CD4-positive, CD25-positive, alpha-beta regulatory T cell (primary cell): ENCODE results near the gene ASXL2. TPM values are rescaled to one million over a fixed set of nuclear protein-coding genes. Genes with fewer than 3 reads are reported as not detected.
"Not testable (repeated sequence)": the region's sequence is repeated elsewhere in the genome, so short reads cannot be mapped to it uniquely, and the experiment has no call there.

ENCODE experiments used
- ATAC-seq, 2 donors: fragments of 150-1000 bp; cut with Tn5 transposase; one replicate each; pipeline ENCODE4 v1.10.0; 2021; ENCODE audit warnings: low read depth in 2 of 2, moderate number of reproducible peaks in 2 of 2, moderate library complexity in 1 of 2
- DNase-seq, 3 donors: peaks; one replicate each; pipeline versions ENCODE4 v3.0.0 to v3.0.0-alpha.2; 2012 to 2022; ENCODE audit warnings: mixed read lengths in 1 of 3
- H3K27ac ChIP-seq: one replicate; pipeline ENCODE4 v1.7.0; 2013; ENCODE audit warnings: mild to moderate bottlenecking, low read length; ENCODE audit not compliant: insufficient read depth, poor library complexity, severe bottlenecking
- H3K27me3 ChIP-seq: one replicate; pipeline ENCODE4 v1.7.0; 2013; ENCODE audit warnings: low read length; ENCODE audit not compliant: control insufficient read depth, insufficient read depth
- H3K36me3 ChIP-seq: one replicate; pipeline ENCODE4 v1.7.0; 2013; ENCODE audit warnings: mild to moderate bottlenecking, low read length, moderate library complexity; ENCODE audit not compliant: control insufficient read depth, insufficient read depth
- H3K4me1 ChIP-seq: 2 replicates; pipeline ENCODE4 v1.7.0; 2013; ENCODE audit warnings: mild to moderate bottlenecking, low read length; ENCODE audit not compliant: insufficient read depth, control insufficient read depth, poor library complexity, severe bottlenecking
- H3K4me3 ChIP-seq: one replicate; pipeline ENCODE4 v1.7.0; 2013; ENCODE audit warnings: low read depth, mild to moderate bottlenecking, low read length, moderate library complexity
- H3K9me3 ChIP-seq, 2 experiments: 1 replicate in 1 of 2; 2 replicates in 1 of 2; pipeline ENCODE4 v1.7.0; 2013; ENCODE audit warnings: low read length in 2 of 2, mild to moderate bottlenecking in 1 of 2, moderate library complexity in 1 of 2; ENCODE audit not compliant: control insufficient read depth in 2 of 2
- H3K27ac Mint-ChIP-seq, 3 donors: one replicate each; pipeline ENCODE4 v1.8.0; 2020 to 2022; ENCODE audit warnings: mild to moderate bottlenecking in 3 of 3, mixed read lengths in 3 of 3, moderate library complexity in 2 of 3
- H3K27me3 Mint-ChIP-seq: one replicate; pipeline ENCODE4 v1.8.0; 2022; ENCODE audit warnings: mild to moderate bottlenecking, mixed read lengths
- H3K36me3 Mint-ChIP-seq: one replicate; pipeline ENCODE4 v1.8.0; 2020; ENCODE audit warnings: mixed read lengths
- H3K4me1 Mint-ChIP-seq, 4 donors: one replicate each; pipeline ENCODE4 v1.8.0; 2020 to 2022; ENCODE audit warnings: mixed read lengths in 4 of 4, mild to moderate bottlenecking in 1 of 4
- H3K4me3 Mint-ChIP-seq, 4 donors: one replicate each; pipeline ENCODE4 v1.8.0; 2020 to 2022; ENCODE audit warnings: mild to moderate bottlenecking in 4 of 4, mixed read lengths in 4 of 4, moderate library complexity in 3 of 4
- H3K9me3 Mint-ChIP-seq, 7 donors: one replicate each; pipeline ENCODE4 v1.8.0; 2020 to 2022; ENCODE audit warnings: mixed read lengths in 7 of 7, mild to moderate bottlenecking in 3 of 7, moderate library complexity in 2 of 7
- polyA plus RNA-seq, 4 donors: library from polyadenylated mRNA; unstranded; fragments of 300-500 nt; fragmentation: Illumina TruSeq; gene quantifications; one replicate each; pipeline ENCODE4 v1.2.3, GENCODE V29; 2021
- total RNA-seq: library from RNA; stranded (reverse); gene quantifications from one replicate; pipeline ENCODE4 v1.2.3, GENCODE V29; 2022

ASXL2 gene
- total and polyA plus RNA-seq, 5 donors from 2014 or later: 6.8 to 48.6 (median 8.2) TPM

- peaks cover 3 to 12% (median 7%) of the 10 kb centered on the region in 4 donors for H3K4me1 Mint-ChIP-seq
- no peak for DNase-seq
- Histone ChIP-seq H3K27me3 (no peaks in the 10 kb centered on the region), H3K27ac (no peak overlapping the region), H3K36me3 (no peaks in the 10 kb centered on the region), H3K4me1 (peaks cover 4% of the 10 kb centered on the region), H3K4me3 (no peak overlapping the region), H3K9me3 (no peaks in the 10 kb centered on the region)
- no peaks in the 10 kb centered on the region for H3K9me3 Mint-ChIP-seq
- H3K27me3 Mint-ChIP-seq: peaks cover 33% of the 10 kb centered on the region
- H3K36me3 Mint-ChIP-seq: no peaks in the 10 kb centered on the region
- no peak for ATAC-seq
- no peak overlapping the region for H3K4me3 Mint-ChIP-seq
- no peak overlapping the region for H3K27ac Mint-ChIP-seq
Measured at GRCh38 chr2:25710750-25711149, 167.5 kb downstream of the ASXL2 start.

DNA sequence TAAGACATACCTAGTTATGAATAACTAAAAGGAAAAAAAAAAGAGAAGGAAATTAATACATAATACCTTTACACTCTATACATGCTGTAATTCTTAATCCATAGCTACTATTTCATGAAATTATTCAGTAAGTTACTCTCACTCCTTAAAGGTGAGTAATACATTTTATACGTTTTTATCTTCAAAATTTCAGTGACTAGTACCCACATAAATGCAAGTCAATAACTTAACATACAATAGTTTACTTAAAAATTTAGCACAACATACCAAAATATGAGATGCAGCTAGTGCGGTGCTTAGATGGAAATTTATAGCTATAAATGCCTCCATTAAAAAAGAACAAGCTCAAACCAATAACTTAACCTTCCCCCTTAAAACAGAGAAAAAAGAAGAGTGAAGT, 168.9 kb downstream of the ASXL2 start:
- H3K4me3 ChIP-seq: no peak overlapping the region
- H3K4me1 ChIP-seq: peaks cover 4% of the 10 kb centered on the region
- no peak overlapping the region for H3K4me3 Mint-ChIP-seq
- H3K36me3 ChIP-seq: no peaks in the 10 kb centered on the region
- DNase-seq: no peak
- no peaks in the 10 kb centered on the region for H3K27me3 ChIP-seq
- no peaks in the 10 kb centered on the region for H3K9me3 ChIP-seq
- H3K27me3 Mint-ChIP-seq: peaks cover 27% of the 10 kb centered on the region
- no peaks in the 10 kb centered on the region for H3K9me3 Mint-ChIP-seq
- no peak overlapping the region for H3K27ac Mint-ChIP-seq
- H3K36me3 Mint-ChIP-seq: no peaks in the 10 kb centered on the region
- no peak for ATAC-seq
- H3K27ac ChIP-seq: no peak overlapping the region
- peaks cover 3 to 12% (median 7%) of the 10 kb centered on the region in 4 donors for H3K4me1 Mint-ChIP-seq

DNA sequence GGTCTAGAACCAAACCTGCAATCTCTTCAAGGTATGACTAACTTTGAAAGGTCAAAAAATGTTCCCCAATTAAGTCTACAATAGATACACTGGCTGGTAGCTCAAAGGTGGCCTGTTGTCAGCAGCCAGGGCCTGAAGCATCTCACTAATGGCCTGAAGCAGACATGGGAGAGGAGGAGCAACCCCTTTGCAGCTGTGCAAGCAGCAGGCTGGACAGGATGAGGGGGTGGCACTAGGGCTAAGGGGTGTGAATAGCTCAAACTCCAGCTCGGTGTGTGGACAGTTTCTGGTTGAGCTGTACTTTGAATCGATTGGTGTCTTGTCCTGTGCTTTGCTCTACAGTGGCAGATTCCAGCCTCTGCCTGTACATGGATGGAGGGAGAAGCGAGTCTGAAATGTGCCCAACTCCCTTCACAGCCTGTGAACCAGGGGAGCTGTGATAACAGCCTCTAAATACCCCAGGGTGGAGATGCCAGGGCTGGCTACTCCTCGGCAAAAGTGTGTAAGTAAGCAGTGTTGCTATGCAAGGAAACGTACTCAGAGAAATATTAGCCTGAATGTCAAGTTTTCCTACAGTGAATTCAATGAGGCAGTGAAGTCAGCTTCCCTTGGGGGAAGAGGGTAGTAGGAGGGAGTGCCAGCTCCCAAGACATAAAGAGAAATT, 170.2 kb downstream of the ASXL2 start:
- H3K4me3 Mint-ChIP-seq: no peak overlapping the region
- Histone ChIP-seq H3K4me1 (peaks cover 4% of the 10 kb centered on the region), H3K9me3 (no peaks in the 10 kb centered on the region), H3K36me3 (no peaks in the 10 kb centered on the region), H3K4me3 (no peak overlapping the region), H3K27me3 (no peaks in the 10 kb centered on the region), H3K27ac (no peak overlapping the region)
- no peaks in the 10 kb centered on the region for H3K9me3 Mint-ChIP-seq
- peaks cover 3 to 12% (median 7%) of the 10 kb centered on the region in 4 donors for H3K4me1 Mint-ChIP-seq
- ATAC-seq (no peak), DNase-seq (no peak)
- peak overlapping the region in 1 of 3 donors; percentile 86 for H3K27ac Mint-ChIP-seq
- no peaks in the 10 kb centered on the region for H3K36me3 Mint-ChIP-seq
- peaks cover 26% of the 10 kb centered on the region for H3K27me3 Mint-ChIP-seq

- H3K4me3 ChIP-seq, H3K27ac ChIP-seq, H3K36me3 ChIP-seq, H3K4me1 ChIP-seq, H3K9me3 Mint-ChIP-seq, H3K27me3 ChIP-seq, H3K27ac Mint-ChIP-seq, H3K4me1 Mint-ChIP-seq, ATAC-seq, H3K4me3 Mint-ChIP-seq, H3K9me3 ChIP-seq, DNase-seq, H3K36me3 Mint-ChIP-seq: not testable (repeated sequence)
- H3K27me3 Mint-ChIP-seq: peaks cover 14% of the 10 kb centered on the region
Measured at GRCh38 chr2:25705575-25705974, 172.7 kb downstream of the ASXL2 start.

GRCh38 chr2:25701801-25702200, 176.5 kb downstream of the ASXL2 start:
- H3K4me1 ChIP-seq: no peaks in the 10 kb centered on the region
- H3K4me1 Mint-ChIP-seq: peaks cover 0 to 6% (median 4%) of the 10 kb centered on the region in 4 donors
- H3K4me3 ChIP-seq: no peak overlapping the region
- no peaks in the 10 kb centered on the region for H3K36me3 Mint-ChIP-seq
- H3K4me3 Mint-ChIP-seq: no peak overlapping the region
- no peak overlapping the region for H3K27ac Mint-ChIP-seq
- peaks cover 7% of the 10 kb centered on the region for H3K27me3 Mint-ChIP-seq
- no peak overlapping the region for H3K27ac ChIP-seq
- no peaks in the 10 kb centered on the region for H3K36me3 ChIP-seq
- DNase-seq (no peak), ATAC-seq (no peak)
- H3K9me3 ChIP-seq: no peaks in the 10 kb centered on the region
- H3K27me3 ChIP-seq: no peaks in the 10 kb centered on the region
- no peaks in the 10 kb centered on the region for H3K9me3 Mint-ChIP-seq

GRCh38 chr2:25700221-25700660, 178.0 kb downstream of the ASXL2 start:
- H3K36me3 ChIP-seq: no peaks in the 10 kb centered on the region
- no peaks in the 10 kb centered on the region for H3K4me1 ChIP-seq
- H3K27me3 ChIP-seq: no peaks in the 10 kb centered on the region
- Mint-ChIP-seq H3K9me3 (no peaks in the 10 kb centered on the region), H3K36me3 (no peaks in the 10 kb centered on the region), H3K4me3 (no peak overlapping the region), H3K27ac (peak overlapping the region in 2 of 3 donors; percentile 20 to 52), H3K27me3 (peaks cover 12% of the 10 kb centered on the region), H3K4me1 (peaks cover 0 to 6% (median 4%) of the 10 kb centered on the region in 4 donors)
- no peaks in the 10 kb centered on the region for H3K9me3 ChIP-seq
- no peak overlapping the region for H3K27ac ChIP-seq
- no peak overlapping the region for H3K4me3 ChIP-seq
- peak; percentile 50 to 55 for ATAC-seq
- DNase-seq: peak in 2 of 3 donors; percentile 49 to 62

- ATAC-seq (no peak), DNase-seq (no peak)
- Mint-ChIP-seq H3K4me1 (peaks cover 0 to 6% (median 4%) of the 10 kb centered on the region in 4 donors), H3K4me3 (no peak overlapping the region), H3K27me3 (peaks cover 12% of the 10 kb centered on the region), H3K27ac (peak overlapping the region in 1 of 3 donors; percentile 34), H3K36me3 (no peaks in the 10 kb centered on the region), H3K9me3 (no peaks in the 10 kb centered on the region)
- no peaks in the 10 kb centered on the region for H3K36me3 ChIP-seq
- H3K27ac ChIP-seq: no peak overlapping the region
- no peaks in the 10 kb centered on the region for H3K9me3 ChIP-seq
- H3K4me3 ChIP-seq: no peak overlapping the region
- no peaks in the 10 kb centered on the region for H3K4me1 ChIP-seq
- no peaks in the 10 kb centered on the region for H3K27me3 ChIP-seq
Measured at GRCh38 chr2:25699216-25699615, 179.1 kb downstream of the ASXL2 start.

DNA sequence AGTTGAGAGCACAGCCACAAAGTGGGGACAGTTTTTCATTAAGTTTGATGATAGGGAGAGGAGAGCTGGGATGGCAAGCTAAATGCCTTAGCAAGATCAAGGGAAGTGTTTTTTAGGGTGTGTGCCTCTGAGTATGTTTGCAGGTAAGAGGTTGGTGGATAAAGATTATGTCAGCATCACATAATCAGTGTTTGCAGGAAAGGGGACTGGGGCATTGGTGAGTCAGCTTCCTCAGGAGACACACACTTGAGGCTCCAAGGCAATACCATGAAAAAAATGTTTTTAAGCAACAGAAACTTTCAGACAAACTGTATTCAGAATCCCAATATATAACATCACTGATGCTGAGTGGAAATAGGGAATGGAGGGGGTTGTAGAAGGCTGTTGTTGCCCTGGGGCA, 179.5 kb downstream of the ASXL2 start:
- Histone ChIP-seq H3K27me3 (no peaks in the 10 kb centered on the region), H3K27ac (no peak overlapping the region), H3K36me3 (no peaks in the 10 kb centered on the region), H3K9me3 (no peaks in the 10 kb centered on the region), H3K4me1 (no peaks in the 10 kb centered on the region), H3K4me3 (no peak overlapping the region)
- H3K27ac Mint-ChIP-seq: no peak overlapping the region
- no peak overlapping the region for H3K4me3 Mint-ChIP-seq
- peak in 1 of 3 donors; percentile 72 for DNase-seq
- H3K27me3 Mint-ChIP-seq: peaks cover 11% of the 10 kb centered on the region
- peaks cover 0 to 6% (median 4%) of the 10 kb centered on the region in 4 donors for H3K4me1 Mint-ChIP-seq
- H3K36me3 Mint-ChIP-seq: no peaks in the 10 kb centered on the region
- H3K9me3 Mint-ChIP-seq: no peaks in the 10 kb centered on the region
- ATAC-seq: peak; percentile 66 to 73
